Endothelial cell of umbilical vein (primary cell): ENCODE results near the gene PRKG1. TPM values are rescaled to one million over a fixed set of nuclear protein-coding genes. Genes with fewer than 3 reads are reported as not detected.

ENCODE experiments used
- BruUV-seq: library from RNA; stranded (reverse); fragments of 400-500 nt; replicated peaks from 2 replicates; lab custom pipeline; 2021; lab: Mats Ljungman, UMichigan
- CTCF ChIA-PET: fragments of 300-600, 350-600 bp; sonication (Branson Sonifier 250); formaldehyde crosslinking; loops from one replicate; lab custom pipeline; 2021; ENCODE audit warnings: antibody characterized with exemption, inconsistent platforms; lab: Charles Lee
- POLR2A ChIA-PET: fragments of 300-600, 350-600 bp; sonication (Branson Sonifier 250); formaldehyde crosslinking; loops from one replicate; lab custom pipeline; 2021; ENCODE audit warnings: antibody characterized with exemption, inconsistent platforms; lab: Charles Lee
- DNase-seq: peaks from one replicate; pipeline ENCODE4 v3.0.0-alpha.2; 2011; ENCODE audit warnings: low read depth, low spot score
- FAIRE-seq: peaks from 2 replicates; lab custom pipeline; 2011; peaks lifted over from hg19 to GRCh38; lab: Jason Lieb, UNC
- H2AFZ ChIP-seq: 2 replicates; pipeline ENCODE4 v1.6.0; 2012; ENCODE audit warnings: low read depth, low read length, control low read depth, inconsistent platforms
- H3K27ac ChIP-seq: 2 replicates; pipeline ENCODE4 v1.5.1; 2011; ENCODE audit warnings: low read depth, mild to moderate bottlenecking, control low read depth, low read length, moderate library complexity; ENCODE audit not compliant: insufficient read depth
- H3K27me3 ChIP-seq, 2 experiments: 2 replicates each; pipeline versions ENCODE4 v1.6.0 to v1.6.1; 2011; ENCODE audit warnings: low read length in 2 of 2, mixed read lengths in 1 of 2; ENCODE audit not compliant: control insufficient read depth in 2 of 2, insufficient read depth in 2 of 2
- H3K36me3 ChIP-seq, 2 experiments: 2 replicates in 1 of 2; 3 replicates in 1 of 2; pipeline ENCODE4 v1.5.1; 2011; ENCODE audit warnings: low read length in 2 of 2, mild to moderate bottlenecking in 1 of 2, moderate library complexity in 1 of 2; ENCODE audit not compliant: control insufficient read depth in 2 of 2, insufficient read depth in 2 of 2; ENCODE audit errors: extremely low read depth in 1 of 2
- H3K4me1 ChIP-seq: 3 replicates; pipeline ENCODE4 v1.5.1; 2011; ENCODE audit warnings: mild to moderate bottlenecking, low read length; ENCODE audit not compliant: control insufficient read depth, insufficient read depth; ENCODE audit errors: extremely low read depth
- H3K4me2 ChIP-seq: 2 replicates; pipeline ENCODE4 v1.6.1; 2011; ENCODE audit warnings: low read length, control low read depth, mixed read lengths; ENCODE audit not compliant: insufficient read depth
- H3K4me3 ChIP-seq, 3 experiments: fragments of 200-600 bp in 1 of 3; sonication (generic), shearing (Covaris generic) in 1 of 3; replicated peaks in 1 of 3; 2 replicates each; pipeline ENCODE4 v1.5.1; 2011 to 2016; ENCODE audit warnings: control low read depth in 3 of 3, low read length in 3 of 3, mild to moderate bottlenecking in 2 of 3, inconsistent platforms in 1 of 3, low read depth in 1 of 3, moderate library complexity in 1 of 3; ENCODE audit not compliant: insufficient read depth in 1 of 3
- H3K79me2 ChIP-seq: 2 replicates; pipeline ENCODE4 v1.6.0; 2012; ENCODE audit warnings: low read length, inconsistent platforms; ENCODE audit not compliant: control insufficient read depth, insufficient read depth
- H3K9ac ChIP-seq: replicated peaks from 2 replicates; pipeline ENCODE3; 2011; ENCODE audit warnings: low read length, control low read depth; ENCODE audit not compliant: insufficient read depth; ENCODE audit errors: extremely low read depth
- H3K9me1 ChIP-seq: replicated peaks from 3 replicates; pipeline ENCODE4 v1.6.0; 2011; ENCODE audit warnings: mild to moderate bottlenecking, low read length; ENCODE audit not compliant: control insufficient read depth, insufficient read depth; ENCODE audit errors: extremely low read depth
- H3K9me3 ChIP-seq: replicated peaks from 2 replicates; pipeline ENCODE4 v1.5.1; 2012; ENCODE audit warnings: low read length, inconsistent platforms; ENCODE audit not compliant: control insufficient read depth, insufficient read depth
- H4K20me1 ChIP-seq: replicated peaks from 2 replicates; pipeline ENCODE3; 2011; ENCODE audit warnings: mild to moderate bottlenecking, low read length; ENCODE audit not compliant: control insufficient read depth, insufficient read depth; ENCODE audit errors: extremely low read depth
- EZH2 ChIP-seq: IDR thresholded peaks from 2 replicates; pipeline ENCODE4 v1.6.1; 2012; ENCODE audit warnings: borderline replicate concordance, low read depth, mild to moderate bottlenecking, moderate library complexity, low read length, inconsistent platforms; ENCODE audit not compliant: severe bottlenecking
- FOS ChIP-seq: IDR thresholded peaks from 2 replicates; pipeline ENCODE4 v1.6.1; 2011; ENCODE audit warnings: mild to moderate bottlenecking, low read length, moderate library complexity, borderline replicate concordance; ENCODE audit not compliant: insufficient read depth
- GATA2 ChIP-seq: IDR thresholded peaks from 2 replicates; pipeline ENCODE4 v1.7.0; 2011; ENCODE audit warnings: low read depth, mild to moderate bottlenecking, moderate library complexity, mixed read lengths, low read length; ENCODE audit not compliant: insufficient read length, insufficient read depth
- JUN ChIP-seq: IDR thresholded peaks from 2 replicates; pipeline ENCODE4 v1.6.1; 2011; ENCODE audit warnings: borderline replicate concordance, low read depth; ENCODE audit not compliant: insufficient read length, insufficient read depth
- MYC ChIP-seq: IDR thresholded peaks from one replicate; pipeline ENCODE4 v1.6.1; 2011; ENCODE audit warnings: mild to moderate bottlenecking, low read depth, low read length
- POLR2A ChIP-seq: IDR thresholded peaks from 2 replicates; pipeline ENCODE4 v1.6.1; 2012; ENCODE audit warnings: low read depth, mild to moderate bottlenecking, control low read depth, low read length
- POLR2AphosphoS5 ChIP-seq: IDR thresholded peaks from 2 replicates; pipeline ENCODE4 v1.6.1; 2012; ENCODE audit warnings: low read depth, mild to moderate bottlenecking, control low read depth, low read length, moderate library complexity; ENCODE audit not compliant: insufficient read depth
- dilution Hi-C: fragments of 300-500 bp; cut with MboI; formaldehyde crosslinking; loops from one replicate; pipeline ENCODE4 v1.15.0; 2019; ENCODE audit warnings: low sequenced_read_pairs; ENCODE audit not compliant: extremely low pct_ligation_motif_present
- intact Hi-C: fragments of 100-400 bp; cut with micrococcal nuclease; formaldehyde crosslinking; loops from one replicate; pipeline ENCODE4 v1.10.0; 2022
- polyA plus RNA-seq, 4 experiments: library from polyadenylated mRNA; depleted of rRNA in 3 of 4; stranded (reverse) in 3 of 4; unstranded in 1 of 4; fragments of >200 nt; gene quantifications; 2 replicates each; pipeline versions ENCODE4 v1.2.1 to v1.2.3, GENCODE V29; 2011 to 2012; ENCODE audit warnings: missing spikeins in 1 of 4
- total RNA-seq: library from RNA; stranded (reverse); gene quantifications from 2 replicates; pipeline ENCODE4 v1.2.3, GENCODE V29; 2021
- TF ChIP-seq, protein P1 (sequence below): IDR thresholded peaks from 2 replicates; pipeline ENCODE4 v1.6.1; 2011; ENCODE audit not compliant: insufficient read depth, insufficient read length
- TF ChIP-seq, protein P2 (sequence below), 2 donors: IDR thresholded peaks; 1 replicate in 1 of 2; 2 replicates in 1 of 2; pipeline ENCODE4 v1.5.1; 2011; ENCODE audit warnings: low read length in 2 of 2, mild to moderate bottlenecking in 2 of 2, moderate library complexity in 2 of 2, control low read depth in 1 of 2, inconsistent platforms in 1 of 2, low read depth in 1 of 2; ENCODE audit not compliant: insufficient read depth in 1 of 2; ENCODE audit errors: extremely low read depth in 1 of 2

The PRKG1 gene
- total and polyA plus RNA-seq, 2 donors (not counting 3 experiments of a cell fraction or from before 2014, with no cell fraction given) = 0.01 to 0.18 TPM

DNA sequence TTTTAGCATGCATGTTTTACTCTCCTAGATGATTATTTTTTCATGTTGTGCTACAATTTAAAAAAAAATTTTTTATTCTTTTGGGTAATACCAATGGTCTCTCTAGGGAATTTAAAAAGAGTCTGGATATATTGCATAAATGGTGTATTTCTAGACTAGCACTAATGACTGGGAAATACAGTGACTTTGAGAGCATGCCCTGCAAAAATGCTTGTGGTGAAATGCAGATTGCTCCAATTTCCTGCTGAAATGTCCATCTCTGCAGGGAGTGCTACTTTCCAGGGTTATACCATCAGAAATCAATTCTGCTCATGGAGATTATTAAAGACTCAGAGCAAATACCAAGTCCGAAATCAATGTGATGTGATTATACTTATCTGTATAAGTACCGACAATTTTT lies 186.1 kb downstream of the PRKG1 start:
- H3K79me2 ChIP-seq = no peaks in the 10 kb centered on the region
- H3K9me1 ChIP-seq = no peaks in the 10 kb centered on the region
- H3K27me3 ChIP-seq = no peaks in the 10 kb centered on the region
- no peaks in the 10 kb centered on the region for H3K4me1 ChIP-seq
- H3K4me3 ChIP-seq = no peak overlapping the region
- no TSS peak for BruUV-seq
- no peak overlapping the region for H2AFZ ChIP-seq
- TF ChIP-seq, protein P1, sequence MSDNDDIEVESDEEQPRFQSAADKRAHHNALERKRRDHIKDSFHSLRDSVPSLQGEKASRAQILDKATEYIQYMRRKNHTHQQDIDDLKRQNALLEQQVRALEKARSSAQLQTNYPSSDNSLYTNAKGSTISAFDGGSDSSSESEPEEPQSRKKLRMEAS = no peak
- TF ChIP-seq, protein P2, sequence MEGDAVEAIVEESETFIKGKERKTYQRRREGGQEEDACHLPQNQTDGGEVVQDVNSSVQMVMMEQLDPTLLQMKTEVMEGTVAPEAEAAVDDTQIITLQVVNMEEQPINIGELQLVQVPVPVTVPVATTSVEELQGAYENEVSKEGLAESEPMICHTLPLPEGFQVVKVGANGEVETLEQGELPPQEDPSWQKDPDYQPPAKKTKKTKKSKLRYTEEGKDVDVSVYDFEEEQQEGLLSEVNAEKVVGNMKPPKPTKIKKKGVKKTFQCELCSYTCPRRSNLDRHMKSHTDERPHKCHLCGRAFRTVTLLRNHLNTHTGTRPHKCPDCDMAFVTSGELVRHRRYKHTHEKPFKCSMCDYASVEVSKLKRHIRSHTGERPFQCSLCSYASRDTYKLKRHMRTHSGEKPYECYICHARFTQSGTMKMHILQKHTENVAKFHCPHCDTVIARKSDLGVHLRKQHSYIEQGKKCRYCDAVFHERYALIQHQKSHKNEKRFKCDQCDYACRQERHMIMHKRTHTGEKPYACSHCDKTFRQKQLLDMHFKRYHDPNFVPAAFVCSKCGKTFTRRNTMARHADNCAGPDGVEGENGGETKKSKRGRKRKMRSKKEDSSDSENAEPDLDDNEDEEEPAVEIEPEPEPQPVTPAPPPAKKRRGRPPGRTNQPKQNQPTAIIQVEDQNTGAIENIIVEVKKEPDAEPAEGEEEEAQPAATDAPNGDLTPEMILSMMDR (IDR thresholded peaks at IDR 0.05; ENCODE audit: extremely low read depth in 1 of 2, insufficient read depth in 1 of 2, low read depth in 1 of 2, low read length in 2 of 2) = no peak
- TF ChIP-seq EZH2 (no peak), POLR2AphosphoS5 (no peak), FOS (no peak), MYC (no peak), POLR2A (no peak), JUN (no peak), GATA2 (no peak)
- H3K36me3 ChIP-seq = no peaks in the 10 kb centered on the region
- no peak overlapping the region for H3K27ac ChIP-seq
- dilution Hi-C loops (no loop called here), intact Hi-C loops (no loop called here)
- ChIA-PET CTCF (no interaction called here), POLR2A (no interaction called here)
- DNase-seq = no peak
- no peaks in the 10 kb centered on the region for H4K20me1 ChIP-seq
- H3K9ac ChIP-seq = no peak overlapping the region
- H3K9me3 ChIP-seq = no peaks in the 10 kb centered on the region
- H3K4me2 ChIP-seq = no peak overlapping the region
- FAIRE-seq = no peak
